Panc1 (cell line): ENCODE data around the gene SMARCB1.

Experiments used
- TCF7L2 ChIP-seq: IDR thresholded peaks from 2 replicates; pipeline ENCODE4 v1.6.1; 2011; ENCODE audit warnings: mild to moderate bottlenecking, low read depth, low read length, inconsistent platforms
- TF ChIP-seq, protein P1 (sequence below): fragments of 450-650 bp; IDR thresholded peaks from 2 replicates; pipeline ENCODE4 v1.5.1; 2017; ENCODE audit warnings: mild to moderate bottlenecking

DNA sequence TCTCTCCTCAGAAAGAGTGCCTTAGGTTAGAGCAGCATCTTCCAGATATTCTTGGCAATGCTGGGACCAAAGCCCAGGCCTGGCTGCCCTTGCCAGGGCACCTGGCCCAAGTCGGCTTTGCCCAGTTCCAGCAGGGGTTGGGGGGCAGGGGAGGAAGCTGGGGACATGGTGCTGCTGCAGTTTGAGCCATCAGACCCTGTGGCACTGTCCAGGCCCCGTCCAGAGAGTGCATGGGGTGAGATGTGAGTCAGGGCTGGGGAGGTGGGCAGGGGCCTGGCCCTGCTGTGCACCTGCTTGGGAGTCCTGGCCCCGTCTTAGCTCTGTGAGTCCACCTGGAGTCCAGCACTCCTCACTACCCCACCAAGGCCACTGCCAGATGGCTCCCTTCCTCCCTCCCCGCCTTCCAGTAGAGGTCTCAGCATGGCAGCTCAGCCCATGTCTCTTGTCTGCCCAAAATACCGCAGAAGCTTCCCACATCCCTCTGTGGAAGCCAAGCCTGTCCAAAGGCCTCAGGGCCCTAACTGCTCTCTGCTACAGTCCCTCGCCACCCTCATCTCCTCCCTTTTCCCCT, 35.4 kb downstream of the SMARCB1 start:
- TF ChIP-seq TCF7L2: no peak
- TF ChIP-seq, protein P1, sequence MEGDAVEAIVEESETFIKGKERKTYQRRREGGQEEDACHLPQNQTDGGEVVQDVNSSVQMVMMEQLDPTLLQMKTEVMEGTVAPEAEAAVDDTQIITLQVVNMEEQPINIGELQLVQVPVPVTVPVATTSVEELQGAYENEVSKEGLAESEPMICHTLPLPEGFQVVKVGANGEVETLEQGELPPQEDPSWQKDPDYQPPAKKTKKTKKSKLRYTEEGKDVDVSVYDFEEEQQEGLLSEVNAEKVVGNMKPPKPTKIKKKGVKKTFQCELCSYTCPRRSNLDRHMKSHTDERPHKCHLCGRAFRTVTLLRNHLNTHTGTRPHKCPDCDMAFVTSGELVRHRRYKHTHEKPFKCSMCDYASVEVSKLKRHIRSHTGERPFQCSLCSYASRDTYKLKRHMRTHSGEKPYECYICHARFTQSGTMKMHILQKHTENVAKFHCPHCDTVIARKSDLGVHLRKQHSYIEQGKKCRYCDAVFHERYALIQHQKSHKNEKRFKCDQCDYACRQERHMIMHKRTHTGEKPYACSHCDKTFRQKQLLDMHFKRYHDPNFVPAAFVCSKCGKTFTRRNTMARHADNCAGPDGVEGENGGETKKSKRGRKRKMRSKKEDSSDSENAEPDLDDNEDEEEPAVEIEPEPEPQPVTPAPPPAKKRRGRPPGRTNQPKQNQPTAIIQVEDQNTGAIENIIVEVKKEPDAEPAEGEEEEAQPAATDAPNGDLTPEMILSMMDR: no peak
